HepG2 (cell line): ENCODE data around the gene TAS2R40. TPM values are rescaled to one million over a fixed set of nuclear protein-coding genes. Genes with fewer than 3 reads are reported as not detected.

Source experiments
- ATAC-seq: fragments of 200-7000 bp; cut with Tn5 transposase; 3 replicates; pipeline ENCODE4 v1.9.1; 2020; ENCODE audit warnings: mild to moderate bottlenecking, moderate library complexity
- BruUV-seq: library from RNA; stranded (reverse); fragments of 400-500 nt; replicated peaks from 2 replicates; lab custom pipeline; 2021; lab: Mats Ljungman, UMichigan
- CTCF ChIA-PET: fragments of 300-600 bp; formaldehyde crosslinking; extraction: SDS; loops from one replicate; lab custom pipeline; 2021; ENCODE audit warnings: low total read pairs, inconsistent platforms, low intra/inter-chr PET ratio; lab: Yijun Ruan, JAX
- POLR2A ChIA-PET: fragments of 350-600 bp; sonication (Branson Sonifier 250); formaldehyde crosslinking; loops from one replicate; lab custom pipeline; 2020; ENCODE audit warnings: antibody characterized with exemption, inconsistent platforms; lab: Yijun Ruan, JAX
- DNase-seq: peaks from one replicate; pipeline ENCODE4 v3.0.0-alpha.2; 2015; ENCODE audit warnings: low spot score
- FAIRE-seq: peaks from 3 replicates; lab custom pipeline; 2011; peaks lifted over from hg19 to GRCh38; lab: Jason Lieb, UNC
- H2AFZ ChIP-seq: one replicate; pipeline ENCODE4 v1.6.1; 2011; ENCODE audit warnings: low read length, inconsistent platforms
- H3K27ac ChIP-seq: fragments of 300-600 bp; 3 replicates; pipeline ENCODE4 v1.8.0; 2011; ENCODE audit warnings: mixed run types, mild to moderate bottlenecking, mixed read lengths, low read length, inconsistent platforms; ENCODE audit not compliant: insufficient read depth; ENCODE audit errors: extremely low read length
- H3K27me3 ChIP-seq, 2 experiments: fragments of 200-600 bp in 1 of 2; 2 replicates in 1 of 2; 3 replicates in 1 of 2; pipeline versions ENCODE4 v1.6.0 to v1.8.0; 2011; ENCODE audit warnings: low read length in 2 of 2, mild to moderate bottlenecking in 2 of 2, moderate library complexity in 2 of 2, inconsistent platforms in 1 of 2; ENCODE audit not compliant: insufficient read depth in 2 of 2, control insufficient read depth in 1 of 2
- H3K36me3 ChIP-seq, 2 experiments: fragments of 200-600 bp in 1 of 2; replicated peaks in 1 of 2; 2 replicates in 1 of 2; 3 replicates in 1 of 2; pipeline versions ENCODE4 v1.5.1 to v1.8.0; 2011; ENCODE audit warnings: low read length in 2 of 2, inconsistent platforms in 1 of 2; ENCODE audit not compliant: insufficient read depth in 2 of 2, control insufficient read depth in 1 of 2
- H3K4me1 ChIP-seq: 2 replicates; pipeline ENCODE4 v1.5.1; 2012; ENCODE audit warnings: low read length, inconsistent platforms; ENCODE audit not compliant: insufficient read depth
- H3K4me2 ChIP-seq: 2 replicates; pipeline ENCODE4 v1.6.0; 2011; ENCODE audit warnings: low read depth, low read length, inconsistent platforms
- H3K4me3 ChIP-seq, 3 experiments: fragments of 200-600 bp in 1 of 3; sonication (generic), shearing (Covaris generic) in 1 of 3; replicated peaks in 1 of 3; 2 replicates each; pipeline ENCODE4 v1.5.1; 2011 to 2016; ENCODE audit warnings: low read length in 3 of 3, inconsistent platforms in 2 of 3, low read depth in 2 of 3, mild to moderate bottlenecking in 2 of 3, control low read depth in 1 of 3, mixed read lengths in 1 of 3; ENCODE audit not compliant: insufficient read depth in 1 of 3
- H3K79me2 ChIP-seq: one replicate; pipeline ENCODE4 v1.6.1; 2011; ENCODE audit warnings: low read length, inconsistent platforms; ENCODE audit not compliant: insufficient read depth
- H3K9ac ChIP-seq: 2 replicates; pipeline ENCODE4 v1.6.0; 2011; ENCODE audit warnings: mild to moderate bottlenecking, low read depth, low read length, inconsistent platforms; ENCODE audit not compliant: insufficient read depth
- H3K9me3 ChIP-seq: 2 replicates; pipeline ENCODE4 v1.5.1; 2012; ENCODE audit warnings: mild to moderate bottlenecking, low read length
- H4K20me1 ChIP-seq: 2 replicates; pipeline ENCODE4 v1.6.0; 2011; ENCODE audit warnings: inconsistent platforms, mild to moderate bottlenecking, low read length, moderate library complexity; ENCODE audit not compliant: insufficient read depth
- CHD4 ChIP-seq: fragments of 200-600 bp; sonication (generic); IDR thresholded peaks from 2 replicates; pipeline ENCODE4 v1.7.0; 2017; ENCODE audit warnings: mild to moderate bottlenecking, low read length, borderline replicate concordance
- FOXP1 ChIP-seq, 2 experiments: fragments of 450-650 bp in 1 of 2; IDR thresholded peaks; 2 replicates each; pipeline ENCODE4 v1.6.1; 2017 to 2018; ENCODE audit warnings: antibody characterized with exemption in 1 of 2
- GFI1 ChIP-seq: sonication (generic); formaldehyde crosslinking; IDR thresholded peaks from 2 replicates; pipeline ENCODE4 v1.5.0; 2020; ENCODE audit warnings: missing genetic modification reagents, mild to moderate bottlenecking, borderline replicate concordance
- HES4 ChIP-seq: sonication (generic); formaldehyde crosslinking; IDR thresholded peaks from 2 replicates; pipeline ENCODE4 v1.9.0; 2021; ENCODE audit warnings: mild to moderate bottlenecking, missing genetic modification reagents, borderline replicate concordance
- HMG20A ChIP-seq: IDR thresholded peaks from 2 replicates; pipeline ENCODE4 v1.6.1; 2016; ENCODE audit warnings: borderline replicate concordance
- HMGA1 ChIP-seq: sonication (generic); formaldehyde crosslinking; conservative IDR thresholded peaks from 2 replicates; pipeline ENCODE4 v1.4.0; 2020; ENCODE audit warnings: missing genetic modification reagents
- KAT7 ChIP-seq: IDR thresholded peaks from 2 replicates; pipeline ENCODE4 v1.6.1; 2018; ENCODE audit warnings: borderline replicate concordance, missing compliant biosample characterization
- NR1H2 ChIP-seq: sonication (generic); formaldehyde crosslinking; IDR thresholded peaks from 2 replicates; pipeline ENCODE4 v1.8.1; 2022; ENCODE audit warnings: low read depth, missing genetic modification reagents, borderline replicate concordance
- ZNF230 ChIP-seq: sonication (generic); formaldehyde crosslinking; IDR thresholded peaks from 2 replicates; pipeline ENCODE4 v1.4.0; 2020; ENCODE audit warnings: mild to moderate bottlenecking, missing genetic modification reagents
- ZNF234 ChIP-seq: sonication (generic); formaldehyde crosslinking; conservative IDR thresholded peaks from 2 replicates; pipeline ENCODE4 v1.5.1; 2020; ENCODE audit warnings: mild to moderate bottlenecking, missing genetic modification reagents
- ZNF609 ChIP-seq: sonication (generic); formaldehyde crosslinking; IDR thresholded peaks from 2 replicates; pipeline ENCODE4 v1.4.0; 2020; ENCODE audit warnings: mild to moderate bottlenecking, missing genetic modification reagents, borderline replicate concordance
- ZSCAN5A ChIP-seq: sonication (generic); formaldehyde crosslinking; IDR thresholded peaks from 2 replicates; pipeline ENCODE4 v1.8.0; 2022; ENCODE audit warnings: mild to moderate bottlenecking, missing genetic modification reagents, borderline replicate concordance
- WGBS: methylation state at CpG from one replicate; pipeline ENCODE4 v1.1.6; 2017; ENCODE audit warnings: low lambda C conversion rate; 5-methylcytosine and 5-hydroxymethylcytosine counted together
- in situ Hi-C: cut with HindIII; loops from 2 replicates; pipeline ENCODE4 v1.10.0; 2017; ENCODE audit warnings: low pct_unique_long_range_greater_than_20kb; ENCODE audit not compliant: extremely low pct_ligation_motif_present
- intact Hi-C: fragments of 100-400 bp; cut with micrococcal nuclease; formaldehyde crosslinking; loops from one replicate; pipeline ENCODE4 v1.10.0; 2022; ENCODE audit not compliant: unreplicated experiment
- polyA plus RNA-seq, 8 experiments: library from polyadenylated mRNA; depleted of rRNA in 3 of 8; stranded (reverse) in 7 of 8; unstranded in 1 of 8; fragments of >200 nt; fragmentation: Illumina TruSeq in 4 of 8; extraction: Trizol in 4 of 8; gene quantifications; 2 replicates each; pipeline versions ENCODE4 v1.2.1 to v1.2.3, GENCODE V29; 2011 to 2016; ENCODE audit warnings: low read depth in 4 of 8, missing spikeins in 1 of 8, mixed read lengths in 1 of 8; ENCODE audit not compliant: insufficient read depth in 1 of 8
- total RNA-seq, 5 experiments: library from RNA; depleted of rRNA; stranded (reverse); fragments of >200 nt; fragmentation: Illumina TruSeq; extraction: Trizol; gene quantifications; 2 replicates each; pipeline ENCODE4 v1.2.3, GENCODE V29; 2016; ENCODE audit warnings: low read depth in 1 of 5
- TF ChIP-seq, protein P1 (sequence below): sonication (generic); formaldehyde crosslinking; IDR thresholded peaks from 2 replicates; pipeline ENCODE4 v1.5.0; 2020; ENCODE audit warnings: mild to moderate bottlenecking, missing genetic modification reagents

TAS2R40 gene
- total and polyA plus RNA-seq, 2 of the 13 experiments (the other 11 are each of a cell fraction or from before 2014, with no cell fraction given), result not detected

DNA sequence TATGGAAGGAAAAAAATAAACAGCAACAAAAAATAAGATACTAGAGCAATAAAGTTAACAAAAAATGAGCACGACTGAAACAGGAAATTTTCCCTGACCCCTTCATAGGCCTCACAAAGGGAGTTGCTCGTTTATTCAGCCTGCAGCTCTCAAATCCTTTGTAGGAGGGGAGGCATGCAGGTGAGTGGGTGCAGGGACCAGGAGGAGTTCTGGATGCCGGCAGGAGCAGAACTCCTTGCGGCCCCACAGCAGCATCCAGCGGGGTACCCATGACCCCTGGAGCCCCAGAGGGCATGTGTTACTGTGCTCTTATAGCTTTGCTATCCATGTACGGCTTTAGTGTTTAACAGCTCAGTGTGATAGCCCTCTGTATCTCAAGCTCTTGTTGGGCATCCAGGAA is 32.8 kb upstream of the TAS2R40 start:
- POLR2A ChIA-PET, result no interaction called here
- H3K27ac ChIP-seq, result no peak overlapping the region
- no peak for FAIRE-seq
- TF ChIP-seq ZSCAN5A (CRISPR knock-in tag) (no peak), HMG20A (CRISPR knock-in tag) (no peak), HMGA1 (CRISPR knock-in tag) (no peak), HES4 (CRISPR knock-in tag) (no peak), ZNF234 (CRISPR knock-in tag) (no peak), KAT7 (no peak), CHD4 (no peak), ZNF230 (CRISPR knock-in tag) (no peak), FOXP1 (IDR thresholded peaks at IDR 0.05) (no peak), FOXP1 (CRISPR knock-in tag; IDR thresholded peaks at IDR 0.05) (no peak), GFI1 (CRISPR knock-in tag) (no peak), NR1H2 (no peak), ZNF609 (CRISPR knock-in tag) (no peak)
- TF ChIP-seq, protein P1, sequence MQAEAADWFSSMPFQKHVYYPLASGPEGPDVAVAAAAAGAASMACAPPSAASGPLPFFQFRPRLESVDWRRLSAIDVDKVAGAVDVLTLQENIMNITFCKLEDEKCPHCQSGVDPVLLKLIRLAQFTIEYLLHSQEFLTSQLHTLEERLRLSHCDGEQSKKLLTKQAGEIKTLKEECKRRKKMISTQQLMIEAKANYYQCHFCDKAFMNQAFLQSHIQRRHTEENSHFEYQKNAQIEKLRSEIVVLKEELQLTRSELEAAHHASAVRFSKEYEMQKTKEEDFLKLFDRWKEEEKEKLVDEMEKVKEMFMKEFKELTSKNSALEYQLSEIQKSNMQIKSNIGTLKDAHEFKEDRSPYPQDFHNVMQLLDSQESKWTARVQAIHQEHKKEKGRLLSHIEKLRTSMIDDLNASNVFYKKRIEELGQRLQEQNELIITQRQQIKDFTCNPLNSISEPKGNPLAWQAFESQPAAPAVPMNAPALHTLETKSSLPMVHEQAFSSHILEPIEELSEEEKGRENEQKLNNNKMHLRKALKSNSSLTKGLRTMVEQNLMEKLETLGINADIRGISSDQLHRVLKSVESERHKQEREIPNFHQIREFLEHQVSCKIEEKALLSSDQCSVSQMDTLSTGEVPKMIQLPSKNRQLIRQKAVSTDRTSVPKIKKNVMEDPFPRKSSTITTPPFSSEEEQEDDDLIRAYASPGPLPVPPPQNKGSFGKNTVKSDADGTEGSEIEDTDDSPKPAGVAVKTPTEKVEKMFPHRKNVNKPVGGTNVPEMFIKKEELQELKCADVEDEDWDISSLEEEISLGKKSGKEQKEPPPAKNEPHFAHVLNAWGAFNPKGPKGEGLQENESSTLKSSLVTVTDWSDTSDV (CRISPR knock-in tag), result no peak

More for the DNA sequence above, 32.8 kb upstream of the TAS2R40 start:
- H4K20me1 ChIP-seq, result no peaks in the 10 kb centered on the region
- CTCF ChIA-PET, result no interaction called here
- H3K4me3 ChIP-seq, result no peak overlapping the region
- intact Hi-C loops, result loop anchor here (5.0 kb wide), 1 partner anchor 843 kb away; no protein-coding TSS in a partner anchor
- H2AFZ ChIP-seq, result no peak overlapping the region
- in situ Hi-C loops, result no loop called here
- DNase-seq, result no peak
- no peak overlapping the region for H3K9ac ChIP-seq
- H3K27me3 ChIP-seq, result no peaks in the 10 kb centered on the region
- no peak overlapping the region for H3K4me2 ChIP-seq
- H3K79me2 ChIP-seq, result no peaks in the 10 kb centered on the region
- no peaks in the 10 kb centered on the region for H3K36me3 ChIP-seq
- no peaks in the 10 kb centered on the region for H3K9me3 ChIP-seq
- ATAC-seq, result no peak
- H3K4me1 ChIP-seq, result no peaks in the 10 kb centered on the region
- WGBS, result 6% methylated on average over 5 of the region's 6 CpGs
- BruUV-seq, result no TSS peak
